K562 (cell line): ENCODE results near the gene STIM1. TPM values are rescaled to one million over a fixed set of nuclear protein-coding genes. Genes with fewer than 3 reads are reported as not detected.

Experiments used
- ATAC-seq: fragments of 200-7000 bp; cut with Tn5 transposase; 3 replicates; pipeline ENCODE4 v1.9.1; 2020; ENCODE audit warnings: moderate library complexity
- BruUV-seq: library from RNA; stranded (reverse); fragments of 400-500 nt; replicated peaks from 2 replicates; lab custom pipeline; 2021; lab: Mats Ljungman, UMichigan
- CTCF ChIA-PET: fragments of 300-600 bp; formaldehyde crosslinking; extraction: SDS; loops from one replicate; lab custom pipeline; 2021; ENCODE audit warnings: low intra/inter-chr PET ratio; lab: Yijun Ruan, JAX
- POLR2A ChIA-PET: fragments of 300-600, 350-650 bp; sonication (Branson Sonifier 250); formaldehyde crosslinking; extraction: SDS; loops from one replicate; lab custom pipeline; 2021; ENCODE audit warnings: antibody characterized with exemption, inconsistent platforms; lab: Yijun Ruan, JAX
- DNase-seq, 4 experiments: peaks; one replicate each; pipeline versions ENCODE4 v3.0.0 to v3.0.0-alpha.2; 2011 to 2018; ENCODE audit warnings: low spot score in 3 of 4, mixed read lengths in 3 of 4; ENCODE audit errors: extremely low read depth in 1 of 4
- FAIRE-seq: peaks from 2 replicates; lab custom pipeline; 2011; peaks lifted over from hg19 to GRCh38; lab: Jason Lieb, UNC
- H2AFZ ChIP-seq: 2 replicates; pipeline ENCODE4 v1.6.0; 2011; ENCODE audit warnings: low read depth, low read length, control low read depth, inconsistent platforms
- H3K27ac ChIP-seq: fragments of 200-600 bp; 3 replicates; pipeline ENCODE4 v1.8.0; 2011; ENCODE audit warnings: low read depth, mild to moderate bottlenecking, control low read depth, inconsistent platforms, low read length, moderate library complexity, mixed read lengths; ENCODE audit errors: extremely low read depth
- H3K27me3 ChIP-seq, 2 experiments: fragments of 300-600 bp in 1 of 2; 2 replicates in 1 of 2; 3 replicates in 1 of 2; pipeline versions ENCODE4 v1.6.0 to v1.8.0; 2011; ENCODE audit warnings: inconsistent platforms in 2 of 2, low read length in 2 of 2, mild to moderate bottlenecking in 1 of 2, mixed read lengths in 1 of 2, moderate library complexity in 1 of 2; ENCODE audit not compliant: control insufficient read depth in 2 of 2, insufficient read depth in 2 of 2
- H3K36me3 ChIP-seq: fragments of 300-600 bp; 3 replicates; pipeline ENCODE4 v1.8.0; 2011; ENCODE audit warnings: mild to moderate bottlenecking, low read length, inconsistent platforms; ENCODE audit not compliant: control insufficient read depth, insufficient read depth
- H3K4me1 ChIP-seq, 2 experiments: fragments of 200-600 bp in 1 of 2; replicated peaks in 1 of 2; 2 replicates in 1 of 2; 3 replicates in 1 of 2; pipeline versions ENCODE4 v1.5.1 to v1.8.0; 2011; ENCODE audit warnings: inconsistent platforms in 2 of 2, low read length in 2 of 2, mild to moderate bottlenecking in 1 of 2, mixed read lengths in 1 of 2, moderate library complexity in 1 of 2; ENCODE audit not compliant: control insufficient read depth in 2 of 2, insufficient read depth in 2 of 2
- H3K4me2 ChIP-seq: 2 replicates; pipeline ENCODE4 v1.6.1; 2011; ENCODE audit warnings: low read length, control low read depth, inconsistent platforms, mixed read lengths; ENCODE audit not compliant: insufficient read depth
- H3K4me3 ChIP-seq: fragments of 200-600 bp; sonication (generic), shearing (Covaris generic); 2 replicates; pipeline ENCODE4 v1.5.1; 2016; ENCODE audit warnings: control low read depth, inconsistent platforms
- H3K79me2 ChIP-seq: fragments of 200-600 bp; 3 replicates; pipeline ENCODE4 v1.8.0; 2011; ENCODE audit warnings: low read length, inconsistent platforms; ENCODE audit not compliant: control insufficient read depth, insufficient read depth
- H3K9ac ChIP-seq, 2 experiments: 2 replicates each; pipeline versions ENCODE4 v1.6.0 to v1.6.1; 2011; ENCODE audit warnings: low read depth in 2 of 2, low read length in 2 of 2, control low read depth in 1 of 2, inconsistent platforms in 1 of 2, mild to moderate bottlenecking in 1 of 2, mixed read lengths in 1 of 2; ENCODE audit not compliant: insufficient read depth in 1 of 2
- H3K9me1 ChIP-seq: one replicate; pipeline ENCODE4 v1.6.0; 2011; ENCODE audit warnings: inconsistent platforms, mild to moderate bottlenecking, low read length, moderate library complexity; ENCODE audit not compliant: control insufficient read depth, insufficient read depth
- H3K9me3 ChIP-seq: replicated peaks from 2 replicates; pipeline ENCODE4 v1.5.1; 2011; ENCODE audit warnings: low read depth, low read length, inconsistent platforms; ENCODE audit not compliant: control insufficient read depth, insufficient read depth
- H4K20me1 ChIP-seq: replicated peaks from 2 replicates; pipeline ENCODE4 v1.6.1; 2011; ENCODE audit warnings: low read length, inconsistent platforms, mixed read lengths; ENCODE audit not compliant: control insufficient read depth, insufficient read depth
- EP300 ChIP-seq: IDR thresholded peaks from 2 replicates; pipeline ENCODE4 v1.6.1; 2012; ENCODE audit warnings: low read length, improper control_type of control experiment
- GATAD2A ChIP-seq: fragments of 450-650 bp; IDR thresholded peaks from 2 replicates; pipeline ENCODE4 v1.6.1; 2017
- KDM1A ChIP-seq, 2 experiments: fragments of 450-650 bp; IDR thresholded peaks; 2 replicates each; pipeline ENCODE4 v1.6.1; 2016; ENCODE audit warnings: mild to moderate bottlenecking in 2 of 2
- NFIC ChIP-seq: fragments of 450-650 bp; IDR thresholded peaks from 2 replicates; pipeline ENCODE4 v1.6.1; 2017; ENCODE audit warnings: mild to moderate bottlenecking, inconsistent platforms
- RNF2 ChIP-seq: sonication (generic); IDR thresholded peaks from 2 replicates; pipeline ENCODE4 v1.6.1; 2016
- SPI1 ChIP-seq: IDR thresholded peaks from 2 replicates; pipeline ENCODE4 v1.6.1; 2011; ENCODE audit warnings: low read depth, low read length, control low read depth, borderline replicate concordance
- WGBS: fragments of 100-300 bp; shearing (Covaris generic); methylation state at CpG from one replicate; pipeline ENCODE4 v1.1.6; 2016; ENCODE audit warnings: low coverage, mixed read lengths; ENCODE audit not compliant: insufficient coverage; ENCODE audit errors: missing lambda C conversion rate; 5-methylcytosine and 5-hydroxymethylcytosine counted together
- in situ Hi-C: fragments of 300-500 bp; cut with MboI; formaldehyde crosslinking; loops from 4 replicates; pipeline ENCODE4 v1.15.0; 2018; ENCODE audit warnings: inconsistent platforms, mixed read lengths
- intact Hi-C: fragments of 100-400 bp; cut with micrococcal nuclease; formaldehyde crosslinking; loops from 2 replicates; pipeline ENCODE4 v1.14.2; 2022
- polyA plus RNA-seq, 8 experiments: library from polyadenylated mRNA; depleted of rRNA in 4 of 8; stranded (reverse) in 5 of 8; unstranded in 3 of 8; fragments of >200 nt; fragmentation: Nextera tagmentation in 2 of 8; fragmentation: Illumina TruSeq in 1 of 8; extraction: Ambion mirVana in 2 of 8; extraction: Trizol in 1 of 8; gene quantifications; 2 replicates each; pipeline versions ENCODE4 v1.2.1 to v1.2.3, GENCODE V29; 2011 to 2014; ENCODE audit warnings: inconsistent platforms in 1 of 8, missing spikeins in 1 of 8
- total RNA-seq, 7 experiments: library from RNA; depleted of rRNA in 6 of 7; stranded (reverse); fragments of >200 nt in 6 of 7; fragmentation: Illumina TruSeq in 2 of 7; extraction: Trizol in 2 of 7; gene quantifications; 2 replicates each; pipeline versions ENCODE4 v1.2.1 to v1.2.3, GENCODE V29; 2011 to 2021; ENCODE audit warnings: low replicate concordance in 1 of 7
- TF ChIP-seq, protein P1 (sequence below): sonication (generic); formaldehyde crosslinking; IDR thresholded peaks from 2 replicates; pipeline ENCODE4 v1.8.0; 2022; ENCODE audit warnings: mild to moderate bottlenecking, missing genetic modification reagents

Gene STIM1
- total and polyA plus RNA-seq, 9 of the 15 experiments (the other 6 are each of a cell fraction or from before 2014, with no cell fraction given), result 7.7 to 50.5 (median 22.5) TPM

DNA sequence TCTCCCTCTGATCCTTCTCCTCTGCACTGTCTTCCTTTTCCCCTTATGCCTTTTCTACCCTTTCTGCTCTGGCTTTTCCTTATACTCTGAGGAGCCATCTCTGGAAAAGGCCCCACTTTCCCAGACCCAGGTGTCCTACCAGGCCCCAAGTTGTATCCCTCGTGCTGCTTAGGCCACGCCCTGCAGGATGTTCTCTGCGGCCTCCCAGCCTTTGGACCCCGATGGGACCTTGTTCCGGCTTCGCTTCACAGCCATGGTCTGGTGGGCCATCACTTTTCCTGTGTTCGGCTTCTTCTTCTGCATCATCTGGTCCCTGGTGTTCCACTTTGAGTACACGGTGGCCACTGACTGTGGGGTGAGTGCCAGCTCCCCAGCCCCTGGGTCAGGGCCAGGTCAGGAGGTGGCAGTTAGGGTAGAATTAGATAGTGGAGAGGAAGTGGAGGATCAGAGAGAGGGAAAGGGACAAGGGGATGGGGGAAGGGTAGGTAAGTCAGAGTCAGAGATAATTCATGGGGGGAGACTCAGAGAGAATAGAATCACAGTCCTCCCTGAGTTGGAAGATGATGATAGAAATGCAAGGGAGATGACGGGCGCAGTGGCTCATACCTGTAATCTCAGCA is 38.2 kb upstream of the STIM1 start:
- POLR2A ChIA-PET, result interaction anchor here (0.7 to 3.0 kb wide), 2 partner anchors 8 to 172 kb away, joined by 3 to 13 read pairs; partner anchors contain the start of gene ART1
- Histone ChIP-seq H3K9ac (peak overlapping the region in 1 of 2 experiments; percentile 87; a peak in 2 of 4 replicates), H3K4me2 (no peak overlapping the region), H4K20me1 (no peaks in the 10 kb centered on the region), H3K27me3 (no peaks in the 10 kb centered on the region), H3K4me3 (no peak overlapping the region), H3K9me3 (no peaks in the 10 kb centered on the region), H3K9me1 (no peaks in the 10 kb centered on the region), H3K27ac (peak overlapping the region; percentile 28; the same call in 1 of the 3 replicates), H3K79me2 (no peaks in the 10 kb centered on the region; the same call in 2 of the 3 replicates), H3K36me3 (peaks cover 20% of the 10 kb centered on the region; the same call in 2 of the 3 replicates), H3K4me1 (peaks cover 9 to 20% of the 10 kb centered on the region in 2 experiments), H2AFZ (no peak overlapping the region)
- DNase-seq (no peak), FAIRE-seq (no peak), ATAC-seq (peak; percentile 26; the same call in 1 of the 3 replicates)
- intact Hi-C loops, result no loop called here
- peak; percentile 20; the same call in 1 of the 2 replicates for TF ChIP-seq NFIC
- TF ChIP-seq, protein P1, sequence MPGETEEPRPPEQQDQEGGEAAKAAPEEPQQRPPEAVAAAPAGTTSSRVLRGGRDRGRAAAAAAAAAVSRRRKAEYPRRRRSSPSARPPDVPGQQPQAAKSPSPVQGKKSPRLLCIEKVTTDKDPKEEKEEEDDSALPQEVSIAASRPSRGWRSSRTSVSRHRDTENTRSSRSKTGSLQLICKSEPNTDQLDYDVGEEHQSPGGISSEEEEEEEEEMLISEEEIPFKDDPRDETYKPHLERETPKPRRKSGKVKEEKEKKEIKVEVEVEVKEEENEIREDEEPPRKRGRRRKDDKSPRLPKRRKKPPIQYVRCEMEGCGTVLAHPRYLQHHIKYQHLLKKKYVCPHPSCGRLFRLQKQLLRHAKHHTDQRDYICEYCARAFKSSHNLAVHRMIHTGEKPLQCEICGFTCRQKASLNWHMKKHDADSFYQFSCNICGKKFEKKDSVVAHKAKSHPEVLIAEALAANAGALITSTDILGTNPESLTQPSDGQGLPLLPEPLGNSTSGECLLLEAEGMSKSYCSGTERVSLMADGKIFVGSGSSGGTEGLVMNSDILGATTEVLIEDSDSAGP (CRISPR knock-in tag), result no peak
- TF ChIP-seq SPI1, result peak; percentile 61
- TF ChIP-seq RNF2, result peak; percentile 45; the same call in 1 of the 2 replicates
- 0 out of 4 replicates have a peak, but pooled peaks of 1 of the 2 experiments have one; percentile 20 for TF ChIP-seq KDM1A (IDR thresholded peaks at IDR 0.05)
- no peak for TF ChIP-seq GATAD2A
- peak; percentile 27; the same call in 1 of the 2 replicates for TF ChIP-seq EP300
- CTCF ChIA-PET, result no interaction called here
- no TSS peak for BruUV-seq
- in situ Hi-C loops, result loop anchor here (25.0 kb wide), 1 partner anchor 355 kb away; no protein-coding TSS in a partner anchor
- WGBS, result 54% methylated on average over 10 of the region's 10 CpGs
